Stimulated activated CD8-positive, alpha-beta memory T cell treated with anti-CD3 and anti-CD28 coated beads, Interleukin-15, amount 100 ng/mL, for 4 hours (primary cell): ENCODE measurements around the gene GRIA3.
"Not testable (repeated sequence)": the region's sequence is repeated elsewhere in the genome, so short reads cannot be mapped to it uniquely, and the experiment has no call there.

Source experiments
- DNase-seq, 2 donors: peaks; one replicate each; pipeline ENCODE4 v3.0.0-alpha.2; 2020; ENCODE audit warnings: low read depth in 2 of 2

The GRIA3 gene

GRCh38 chrX:123274796-123275195 lies 90.7 kb downstream of the GRIA3 start:
- no peak for DNase-seq

GRCh38 chrX:123277347-123277746 lies 93.3 kb downstream of the GRIA3 start:
- no peak for DNase-seq

DNA sequence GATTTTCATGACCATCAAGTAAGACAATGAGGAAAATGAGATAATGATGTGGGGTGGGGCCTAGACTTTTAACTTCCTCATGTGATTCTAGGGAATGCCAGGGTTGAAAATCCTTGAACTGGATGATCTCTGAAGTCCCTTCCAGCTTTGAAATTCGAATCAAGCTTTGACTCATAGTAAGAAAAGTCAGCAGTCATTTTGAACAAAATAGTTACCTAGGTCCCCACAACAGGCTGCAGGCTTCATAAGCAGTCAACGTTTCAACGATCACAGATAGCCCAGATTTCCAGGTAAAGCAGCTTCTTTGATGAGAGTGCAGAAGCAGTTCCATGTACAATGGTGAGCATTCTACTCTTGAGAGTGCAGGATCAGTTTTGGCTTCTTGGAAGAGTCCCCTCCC lies 93.7 kb downstream of the GRIA3 start:
- no peak for DNase-seq

DNA sequence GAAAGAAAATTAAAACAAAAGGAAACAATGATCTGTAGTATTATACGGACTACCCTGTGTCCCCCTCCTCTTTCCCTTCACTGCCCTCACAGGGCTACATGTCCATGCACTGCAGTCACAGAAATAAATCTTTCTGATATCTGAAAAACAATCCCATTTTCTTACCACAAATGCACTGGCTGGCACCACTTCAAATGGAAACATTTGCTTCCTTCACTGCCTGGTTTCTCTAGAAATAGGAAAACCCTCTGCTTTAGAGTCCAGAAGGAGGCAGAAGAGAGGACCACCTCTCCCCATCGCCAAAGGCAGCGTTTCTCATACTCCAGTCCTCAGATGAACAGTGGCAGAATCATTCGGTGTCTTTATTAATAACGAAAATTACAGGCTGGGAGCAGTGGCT lies 98.2 kb downstream of the GRIA3 start:
- no peak for DNase-seq

- DNase-seq, result not testable (repeated sequence)
Measured at GRCh38 chrX:123283407-123283806, 99.3 kb downstream of the GRIA3 start.

DNA sequence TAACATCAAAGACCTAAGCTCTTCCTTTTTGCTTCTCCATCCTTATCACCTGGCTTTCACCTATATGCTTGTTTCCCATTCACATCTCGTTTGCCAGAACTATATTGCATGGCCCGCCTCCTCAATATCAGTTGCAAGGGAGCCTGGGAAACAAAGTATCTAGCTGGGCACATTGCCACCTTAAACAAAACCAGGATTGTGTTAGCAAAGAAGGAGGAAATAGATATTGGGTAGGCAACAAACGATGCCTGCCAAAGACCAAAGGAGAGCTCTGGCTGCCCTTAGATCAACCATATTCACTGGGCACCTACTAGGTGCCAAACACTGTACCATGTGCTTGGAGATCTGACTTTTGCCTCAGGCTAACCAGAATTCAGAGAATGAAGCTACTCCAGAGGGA lies 107.5 kb downstream of the GRIA3 start:
- DNase-seq, result no peak

- no peak for DNase-seq
Measured at GRCh38 chrX:123298026-123298425, 113.9 kb downstream of the GRIA3 start.

- DNase-seq, result no peak
Measured at GRCh38 chrX:123303429-123303828, 119.4 kb downstream of the GRIA3 start.

GRCh38 chrX:123308658-123309057 lies 124.6 kb downstream of the GRIA3 start:
- no peak for DNase-seq

GRCh38 chrX:123310112-123310511 lies 126.0 kb downstream of the GRIA3 start:
- no peak for DNase-seq

- DNase-seq, result no peak
Measured at GRCh38 chrX:123311486-123311885, 127.4 kb downstream of the GRIA3 start.

DNA sequence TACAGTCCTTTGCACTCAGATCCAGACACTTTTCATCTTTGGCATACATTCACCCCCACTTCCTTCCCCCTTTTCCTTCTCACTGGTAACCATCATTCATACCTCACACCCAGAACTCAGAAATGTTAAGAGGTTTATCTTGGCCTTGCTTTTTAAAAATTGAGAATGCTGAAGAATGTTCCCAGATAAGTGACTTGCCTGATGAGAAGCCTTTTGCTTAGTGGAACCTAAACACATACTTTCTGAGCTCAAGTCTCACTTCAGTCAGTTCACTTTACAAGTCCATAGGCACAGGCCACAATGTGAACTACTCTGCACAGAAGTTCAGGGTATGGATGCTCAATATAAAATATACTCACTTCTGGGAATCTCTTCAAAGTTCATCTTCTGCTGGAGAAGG lies 129.4 kb downstream of the GRIA3 start:
- no peak for DNase-seq

- DNase-seq, result no peak
Measured at GRCh38 chrX:123320622-123321021, 136.5 kb downstream of the GRIA3 start.

GRCh38 chrX:123322536-123322935 lies 138.5 kb downstream of the GRIA3 start:
- no peak for DNase-seq

- DNase-seq, result no peak
Measured at GRCh38 chrX:123324625-123325024, 140.5 kb downstream of the GRIA3 start.

DNA sequence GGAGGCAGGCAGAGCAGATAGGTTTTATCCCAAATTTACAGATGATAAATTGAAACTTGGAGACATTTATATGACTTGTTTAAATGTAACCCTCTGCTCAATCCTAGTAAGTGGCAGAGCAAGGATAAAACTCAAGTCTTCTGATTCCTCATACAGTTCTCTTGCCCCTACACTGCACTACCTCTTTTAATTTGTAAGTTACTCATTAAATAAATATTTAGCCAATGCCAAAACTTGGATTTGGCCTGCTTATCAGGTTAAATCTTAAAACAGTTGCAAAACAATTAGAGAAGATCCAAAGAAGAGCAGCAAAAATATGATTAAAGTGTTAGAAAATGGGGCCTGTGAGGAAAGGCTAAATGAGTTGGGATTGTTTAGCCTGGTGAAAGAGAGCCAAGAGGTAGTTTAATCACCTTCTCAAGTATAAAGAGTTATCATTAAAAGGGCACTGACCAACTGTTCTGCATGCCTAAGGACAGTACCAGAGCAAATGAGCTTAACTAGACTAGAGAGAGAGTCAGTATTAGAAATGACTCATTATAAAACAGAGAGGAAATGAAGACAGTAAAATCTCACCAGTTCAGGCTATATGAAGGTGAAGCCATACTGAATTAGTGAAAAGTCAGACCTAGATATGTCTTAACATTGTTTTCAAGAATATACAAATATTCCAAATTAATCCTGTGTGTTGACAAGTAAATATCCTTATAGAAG lies 146.3 kb downstream of the GRIA3 start:
- no peak for DNase-seq

GRCh38 chrX:123331349-123331748 lies 147.3 kb downstream of the GRIA3 start:
- no peak for DNase-seq

GRCh38 chrX:123331859-123332258 lies 147.8 kb downstream of the GRIA3 start:
- no peak for DNase-seq

DNA sequence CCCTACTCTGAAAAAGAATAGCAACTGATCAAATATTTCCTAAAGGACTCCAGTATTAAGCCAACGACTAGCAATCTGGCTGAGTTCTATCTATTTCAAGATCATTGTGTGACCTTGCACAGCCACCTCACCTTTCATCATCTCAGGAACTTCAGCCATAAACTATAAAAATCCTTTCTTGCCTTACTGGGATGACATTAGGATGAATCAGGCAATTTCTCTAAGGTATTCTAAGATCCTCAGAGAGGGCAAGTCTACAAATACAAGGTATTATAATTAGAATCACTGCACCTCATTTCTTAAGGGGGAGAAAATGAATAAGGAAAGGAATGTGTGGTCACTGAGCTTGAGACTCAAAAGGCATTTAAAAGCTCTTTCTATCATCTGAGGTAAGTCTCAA lies 152.6 kb downstream of the GRIA3 start:
- DNase-seq, result no peak

DNA sequence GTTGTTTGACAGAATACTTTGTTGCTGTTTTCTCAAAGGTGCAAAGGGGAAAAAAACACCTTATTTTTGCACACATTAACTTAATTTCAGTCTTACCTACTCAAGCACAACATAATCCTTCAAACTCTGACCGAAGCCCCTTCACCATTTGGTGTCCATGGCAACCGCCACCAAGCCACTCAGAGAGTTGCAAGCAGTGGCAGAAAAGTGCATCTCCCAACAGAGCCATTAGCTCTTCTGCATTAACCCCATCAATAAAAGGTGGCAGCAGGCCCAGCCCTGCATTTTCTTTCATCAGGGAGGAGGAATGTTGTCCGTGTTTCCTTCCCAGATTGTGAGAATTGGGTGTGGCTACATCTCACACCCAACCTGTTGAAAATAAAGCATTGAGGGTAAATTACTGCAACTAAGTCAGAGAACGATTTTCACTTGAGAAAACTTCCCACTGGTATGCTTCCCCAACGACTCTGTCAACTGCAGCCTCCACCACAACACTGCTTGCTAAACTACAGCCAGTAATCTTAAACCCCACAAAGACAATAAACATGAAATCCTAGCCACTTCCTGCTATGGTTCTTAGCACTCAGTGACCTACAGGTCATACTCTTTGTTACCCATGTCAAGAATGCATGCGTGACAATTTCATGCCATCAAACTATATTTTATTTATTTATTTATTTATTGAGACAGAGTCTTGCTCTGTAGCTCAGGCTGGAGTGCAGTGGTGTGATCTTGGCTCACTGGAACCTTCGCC lies 154.0 kb downstream of the GRIA3 start:
- no peak for DNase-seq

- no peak for DNase-seq
Measured at GRCh38 chrX:123339221-123339905, 155.3 kb downstream of the GRIA3 start.

- no peak for DNase-seq
Measured at GRCh38 chrX:123340696-123341095, 156.6 kb downstream of the GRIA3 start.

DNA sequence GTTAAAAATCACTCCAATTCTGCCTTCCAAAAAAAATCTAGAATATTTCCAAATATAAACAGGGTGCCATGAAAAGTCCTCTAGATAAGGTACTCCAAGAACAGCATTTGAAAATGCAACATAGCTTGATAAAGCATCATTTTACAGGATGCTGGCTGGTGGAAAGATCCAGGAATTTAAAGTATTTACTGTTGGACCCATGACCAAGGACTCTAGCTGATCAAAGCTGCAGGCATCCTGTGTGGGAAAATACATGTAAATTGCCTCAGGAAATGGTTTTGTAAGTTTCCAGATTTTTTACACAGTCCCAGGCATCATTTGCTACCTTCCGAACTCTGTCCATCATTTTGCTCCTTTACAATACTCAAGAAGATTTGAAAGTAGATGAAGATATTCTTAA lies 164.4 kb downstream of the GRIA3 start:
- DNase-seq, result no peak
